Activated CD8-positive, alpha-beta memory T cell treated with anti-CD3 and anti-CD28 coated beads for 36 hours (primary cell): ENCODE data around the gene HIF1A. TPM values are rescaled to one million over a fixed set of nuclear protein-coding genes. Genes with fewer than 3 reads are reported as not detected.
"Not testable (repeated sequence)": the region's sequence is repeated elsewhere in the genome, so short reads cannot be mapped to it uniquely, and the experiment has no call there.

Experiments used
- CTCF ChIA-PET: fragments of 350-600 bp; sonication (Branson Sonifier 250); formaldehyde crosslinking; loops from one replicate; lab custom pipeline; 2021; ENCODE audit warnings: antibody characterized with exemption; lab: Charles Lee
- POLR2A ChIA-PET: fragments of 350-600 bp; sonication (Branson Sonifier 250); formaldehyde crosslinking; loops from one replicate; lab custom pipeline; 2021; ENCODE audit warnings: antibody characterized with exemption; lab: Charles Lee
- total RNA-seq, 2 experiments: library from RNA; stranded (reverse); gene quantifications; one replicate each; pipeline ENCODE4 v1.2.3, GENCODE V29; 2021

The HIF1A gene
- total RNA-seq, result 100 to 1,000 TPM; 158 to 163 TPM

DNA sequence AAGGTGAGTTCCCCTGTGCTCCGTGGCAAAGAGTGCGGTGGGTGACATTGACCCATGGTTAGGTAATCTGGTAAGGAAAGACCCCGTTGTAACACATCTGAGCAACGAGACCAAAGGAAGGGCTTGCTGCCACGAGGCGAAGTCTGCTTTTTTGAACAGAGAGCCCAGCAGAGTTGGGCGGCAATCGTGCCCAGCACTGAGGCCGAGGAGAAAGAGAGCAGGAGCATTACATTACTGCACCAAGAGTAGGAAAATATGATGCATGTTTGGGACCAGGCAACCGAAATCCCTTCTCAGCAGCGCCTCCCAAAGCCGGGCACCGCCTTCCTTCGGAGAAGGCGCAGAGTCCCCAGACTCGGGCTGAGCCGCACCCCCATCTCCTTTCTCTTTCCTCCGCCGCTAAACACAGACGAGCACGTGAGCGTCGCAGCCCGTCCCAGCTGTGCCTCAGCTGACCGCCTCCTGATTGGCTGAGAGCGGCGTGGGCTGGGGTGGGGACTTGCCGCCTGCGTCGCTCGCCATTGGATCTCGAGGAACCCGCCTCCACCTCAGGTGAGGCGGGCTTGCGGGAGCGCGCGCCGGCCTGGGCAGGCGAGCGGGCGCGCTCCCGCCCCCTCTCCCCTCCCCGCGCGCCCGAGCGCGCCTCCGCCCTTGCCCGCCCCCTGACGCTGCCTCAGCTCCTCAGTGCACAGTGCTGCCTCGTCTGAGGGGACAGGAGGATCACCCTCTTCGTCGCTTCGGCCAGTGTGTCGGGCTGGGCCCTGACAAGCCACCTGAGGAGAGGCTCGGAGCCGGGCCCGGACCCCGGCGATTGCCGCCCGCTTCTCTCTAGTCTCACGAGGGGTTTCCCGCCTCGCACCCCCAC, at the start of gene HIF1A:
Gene HIF1A, plus strand, starts transcription at position 684 of the 865 bp plus-strand sequence. CDS start 292 bp downstream, outside the sequence.
- POLR2A ChIA-PET, result interaction anchor here (0.5 to 1.7 kb wide), 17 partner anchors 9 to 302 kb away, joined by 3 to 10 read pairs (median 4); partner anchors contain the start of gene SNAPC1
- CTCF ChIA-PET, result interaction anchor here (1.3 to 1.5 kb wide), 2 partner anchors 20 to 215 kb away, joined by 3 to 5 read pairs; no protein-coding TSS in a partner anchor

DNA sequence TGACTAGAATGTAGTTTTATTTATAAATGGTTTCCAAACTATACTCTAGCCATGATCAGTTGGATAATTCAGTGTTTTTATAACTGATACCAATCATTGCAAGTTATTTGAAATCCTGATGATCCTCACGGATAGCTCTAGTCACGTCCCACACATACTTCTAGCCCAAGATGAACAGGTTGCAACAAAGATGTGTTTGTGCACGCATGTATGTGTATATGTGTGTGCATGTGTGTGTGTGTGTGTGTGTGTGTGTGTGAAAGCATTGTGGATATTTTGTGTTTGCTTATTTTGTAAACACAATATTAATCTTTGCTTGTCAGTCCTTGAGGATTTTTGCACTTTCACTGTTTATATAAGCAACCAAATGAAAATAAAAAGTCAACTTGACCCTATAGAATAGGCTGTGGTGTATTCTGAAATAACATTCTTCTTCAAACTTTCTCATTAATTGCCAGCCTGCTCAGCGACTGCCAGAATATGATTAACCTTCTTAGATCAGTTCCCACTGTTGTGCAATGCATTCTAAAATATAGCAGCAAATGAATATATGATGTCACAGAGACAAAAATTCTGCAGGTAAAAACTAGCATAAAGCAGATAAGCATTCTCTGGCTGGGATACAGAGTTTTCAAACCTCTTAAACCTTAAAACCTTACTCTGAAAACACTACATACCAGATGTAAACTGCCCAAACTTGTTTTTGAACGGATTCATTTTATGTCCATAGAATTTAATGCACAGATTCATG, 48.8 kb upstream of the HIF1A start:
- POLR2A ChIA-PET, result no interaction called here
- CTCF ChIA-PET, result no interaction called here

DNA sequence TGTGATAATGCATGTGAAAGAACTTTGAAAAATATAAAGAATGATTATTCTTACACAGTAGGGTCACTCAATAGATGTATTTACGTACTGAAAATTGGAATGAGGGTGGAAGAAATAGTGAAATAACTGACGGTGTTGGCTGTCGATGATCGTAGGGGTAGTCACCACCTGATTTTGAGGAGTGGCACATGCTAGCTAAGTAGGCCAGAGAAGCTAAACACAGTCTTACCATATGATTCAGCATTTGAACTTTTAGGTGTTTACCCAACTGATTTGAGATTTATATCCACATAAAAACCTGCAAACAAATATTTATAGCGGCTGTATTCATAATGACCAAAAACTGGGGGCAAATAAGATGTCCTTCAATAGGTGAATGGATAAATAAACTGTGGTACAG, 47.6 kb upstream of the HIF1A start:
- CTCF ChIA-PET, result no interaction called here
- POLR2A ChIA-PET, result no interaction called here

DNA sequence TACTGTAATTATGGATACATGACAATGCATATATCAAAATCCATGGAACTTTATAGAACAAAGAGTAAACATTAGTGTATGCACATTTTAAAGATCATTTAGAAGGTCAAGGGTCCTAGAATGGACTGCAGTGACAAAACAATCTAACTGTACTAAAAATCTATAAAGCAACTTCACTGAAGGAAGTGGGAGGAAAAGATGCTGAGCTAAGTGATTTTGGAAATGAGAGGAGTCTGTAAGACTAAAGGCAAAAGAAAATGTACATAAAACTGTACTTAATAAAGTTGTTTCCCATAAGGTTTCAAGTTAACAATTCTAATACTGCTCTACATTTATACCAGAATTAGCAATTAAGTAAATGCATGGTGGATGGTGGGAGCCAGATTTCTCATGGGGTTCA, 46.9 kb upstream of the HIF1A start:
- CTCF ChIA-PET, result no interaction called here
- POLR2A ChIA-PET, result no interaction called here

DNA sequence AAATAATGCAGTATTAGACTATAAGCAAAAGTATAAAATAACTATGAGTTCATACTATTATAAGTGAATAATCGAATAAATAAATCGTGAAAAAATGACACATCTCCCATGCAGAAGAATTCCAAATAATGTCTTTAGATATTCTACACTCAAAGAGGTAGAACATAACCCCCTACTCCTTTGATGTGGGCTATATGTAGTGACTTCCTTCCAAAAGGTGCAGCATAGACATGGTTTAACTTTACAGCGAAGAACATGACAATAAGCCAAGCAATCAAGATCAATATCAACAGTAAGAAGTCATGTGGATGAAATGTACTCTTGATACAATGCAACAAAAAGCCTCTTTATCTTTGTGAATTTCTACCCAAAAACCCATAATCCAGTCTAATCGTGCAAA, 46.0 kb upstream of the HIF1A start:
- ChIA-PET CTCF (no interaction called here), POLR2A (interaction anchor here (0.6 kb wide), 1 partner anchor 147 kb away, joined by 3 read pairs; no protein-coding TSS in a partner anchor)

DNA sequence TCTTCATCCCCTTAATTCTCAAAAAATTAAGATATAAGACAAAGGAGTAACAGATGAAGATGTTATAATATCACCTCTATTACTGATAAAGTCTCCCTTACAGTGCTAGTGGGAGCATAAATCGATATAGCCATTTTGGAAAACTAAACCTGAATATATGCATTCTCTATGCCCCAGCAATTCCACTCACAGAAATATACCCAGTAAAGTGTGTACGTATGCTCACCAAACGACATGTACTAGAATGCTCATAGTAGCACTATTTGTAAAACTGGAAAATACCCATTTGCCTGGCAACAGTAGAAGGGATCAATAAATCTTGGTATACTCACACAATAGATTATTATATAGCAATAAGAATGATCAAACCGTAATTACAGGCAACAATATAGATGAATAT, 44.0 kb upstream of the HIF1A start:
- CTCF ChIA-PET, result no interaction called here
- POLR2A ChIA-PET, result no interaction called here

DNA sequence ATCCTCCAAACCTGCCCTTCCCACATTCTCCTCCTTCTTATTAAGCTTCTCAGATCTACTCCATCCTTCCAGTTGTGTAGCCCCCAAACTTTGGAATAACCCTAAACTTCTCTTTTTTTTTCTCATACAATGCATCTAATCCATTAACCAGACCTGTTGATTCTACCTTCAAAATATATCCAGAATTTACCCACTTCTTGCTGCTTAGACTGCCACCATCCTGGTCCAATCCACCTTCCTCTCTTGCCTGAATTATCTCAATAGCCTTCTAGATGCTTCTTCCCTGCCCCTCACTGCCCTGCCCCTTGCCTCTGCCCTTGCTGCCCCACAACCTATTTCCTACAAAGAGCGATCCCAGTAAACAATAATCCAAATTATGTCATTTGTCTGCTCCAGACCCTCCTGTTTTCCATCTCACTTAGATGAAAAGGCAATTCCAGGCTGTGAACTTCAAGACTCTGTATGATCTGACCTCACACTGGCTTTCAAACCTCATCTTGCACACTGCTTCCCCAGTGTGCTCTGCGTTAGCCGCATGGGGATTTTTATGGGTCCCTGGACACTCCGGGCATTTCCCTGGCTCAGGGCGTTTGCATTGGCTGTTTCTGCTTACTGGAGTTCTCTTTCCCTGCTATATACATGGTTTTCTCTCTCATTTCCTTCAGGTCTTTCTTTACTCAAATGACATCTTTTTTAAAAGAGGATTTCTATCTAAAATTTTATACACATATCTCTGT, 42.6 kb upstream of the HIF1A start:
- CTCF ChIA-PET, result no interaction called here
- POLR2A ChIA-PET, result no interaction called here

DNA sequence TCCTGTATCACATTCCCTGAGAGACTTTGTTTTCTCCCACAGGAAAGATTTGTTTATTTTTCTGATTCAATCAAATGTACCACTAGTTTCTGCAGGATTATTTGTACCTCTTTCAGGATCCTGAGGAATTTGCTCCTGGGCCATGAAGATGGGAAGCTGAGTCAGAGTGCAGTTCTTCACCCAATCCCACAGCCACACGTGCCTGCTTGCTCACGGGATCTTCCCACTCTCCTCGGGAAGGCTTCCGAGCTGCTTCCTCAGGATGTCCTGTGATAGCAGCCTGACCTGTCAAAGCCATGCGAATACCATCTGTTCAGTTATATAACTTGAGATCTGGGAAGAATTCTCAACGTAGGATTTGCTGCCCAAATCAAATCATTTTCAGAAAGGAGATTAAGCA, 41.8 kb upstream of the HIF1A start:
- ChIA-PET CTCF (no interaction called here), POLR2A (no interaction called here)

DNA sequence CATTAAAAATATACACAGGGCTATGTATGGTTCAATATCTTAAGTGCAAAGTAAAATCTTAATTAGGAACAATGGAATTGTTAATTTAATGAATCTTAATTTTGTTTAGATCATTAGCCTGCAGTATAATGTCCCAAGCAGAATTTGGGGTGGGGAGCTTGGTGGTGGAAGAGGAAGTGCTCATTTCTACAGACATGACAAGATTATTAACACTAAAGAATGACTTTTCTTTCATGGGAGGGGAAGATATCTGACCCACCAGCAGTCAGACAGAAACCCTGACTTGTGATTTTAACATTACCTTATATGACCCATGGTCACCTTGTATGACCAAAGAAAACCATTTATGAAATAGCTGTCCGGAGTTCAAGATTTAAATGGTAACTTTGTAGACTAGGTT, 41.3 kb upstream of the HIF1A start:
- ChIA-PET POLR2A (no interaction called here), CTCF (no interaction called here)

DNA sequence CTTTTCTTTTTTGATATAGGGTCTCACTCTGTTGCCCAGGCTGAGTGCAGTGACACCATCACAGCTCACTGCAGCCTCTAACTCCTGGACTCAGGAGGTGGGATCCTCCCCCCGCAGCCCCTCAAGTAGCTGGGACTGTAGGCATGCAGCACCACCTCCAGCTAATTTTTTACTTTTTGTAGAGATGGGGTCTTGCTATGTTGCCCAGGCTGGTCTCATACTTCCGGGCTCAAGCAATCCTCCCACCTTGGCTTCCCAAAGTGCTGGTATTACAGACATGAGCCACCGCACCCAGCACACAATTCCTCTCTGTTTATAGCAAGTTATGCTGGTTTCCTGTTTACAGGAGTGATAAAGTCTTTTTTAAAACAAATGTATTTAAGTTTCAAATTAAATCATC, 39.5 kb upstream of the HIF1A start:
- CTCF ChIA-PET, result interaction anchor here (1.5 to 1.6 kb wide), 2 partner anchors 36 to 184 kb away, joined by 3 read pairs; no protein-coding TSS in a partner anchor
- POLR2A ChIA-PET, result no interaction called here

DNA sequence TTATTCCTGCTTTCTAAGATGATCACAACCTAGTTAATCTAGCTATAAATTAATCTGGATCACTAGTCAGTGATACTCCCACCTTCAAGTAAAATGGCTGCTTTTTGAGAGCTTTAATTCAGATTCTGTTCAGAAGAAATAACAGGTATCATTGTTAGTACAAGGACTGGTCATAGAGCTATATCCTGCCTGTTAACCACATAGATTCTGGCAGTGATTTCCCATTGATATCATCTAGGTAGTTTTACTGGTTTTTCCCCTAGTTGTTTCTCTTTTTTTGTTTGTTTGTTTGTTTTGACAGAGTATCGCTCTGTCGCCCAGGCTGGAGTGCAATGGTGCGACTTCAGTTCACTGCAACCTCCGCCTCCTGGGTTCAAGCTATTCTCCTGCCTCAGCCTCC, 39.0 kb upstream of the HIF1A start:
- CTCF ChIA-PET, result interaction anchor here (1.5 to 1.6 kb wide), 2 partner anchors 37 to 184 kb away, joined by 3 read pairs; no protein-coding TSS in a partner anchor
- POLR2A ChIA-PET, result no interaction called here

DNA sequence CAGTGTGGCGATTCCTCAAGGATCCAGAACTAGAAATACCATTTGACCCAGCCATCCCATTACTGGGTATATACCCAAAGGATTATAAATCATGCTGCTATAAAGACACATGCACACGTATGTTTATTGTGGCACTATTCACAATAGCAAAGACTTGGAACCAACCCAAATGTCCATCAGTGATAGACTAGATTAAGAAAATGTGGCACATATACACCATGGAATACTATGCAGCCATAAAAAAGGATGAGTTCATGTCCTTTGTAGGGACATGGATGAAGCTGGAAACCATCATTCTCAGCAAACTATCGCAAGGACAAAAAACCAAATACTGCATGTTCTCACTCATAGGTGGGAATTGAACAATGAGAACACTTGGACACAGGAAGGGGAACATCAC, 37.2 kb upstream of the HIF1A start:
- CTCF ChIA-PET, POLR2A ChIA-PET: not testable (repeated sequence)

DNA sequence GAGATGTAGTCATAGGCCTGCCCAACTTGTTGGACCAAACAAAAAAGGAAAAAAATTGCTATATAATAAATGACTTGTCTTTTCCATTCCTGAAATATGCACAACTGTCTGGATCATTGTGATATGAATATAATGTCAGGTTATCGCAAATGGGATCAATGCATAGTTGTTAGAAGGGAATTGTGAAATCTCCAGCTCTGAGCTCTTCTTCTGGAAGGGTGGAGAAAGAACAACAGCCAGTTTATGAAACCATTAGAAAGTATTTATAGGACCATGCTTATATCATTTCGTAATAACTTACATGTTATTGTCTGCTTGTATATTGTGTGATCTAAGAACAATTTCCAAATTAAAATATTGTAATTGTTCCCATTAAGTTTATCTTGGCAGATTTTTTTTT, 35.7 kb upstream of the HIF1A start:
- CTCF ChIA-PET, result interaction anchor here (0.7 kb wide), 1 partner anchor 88 kb away, joined by 4 read pairs; no protein-coding TSS in a partner anchor
- POLR2A ChIA-PET, result no interaction called here

DNA sequence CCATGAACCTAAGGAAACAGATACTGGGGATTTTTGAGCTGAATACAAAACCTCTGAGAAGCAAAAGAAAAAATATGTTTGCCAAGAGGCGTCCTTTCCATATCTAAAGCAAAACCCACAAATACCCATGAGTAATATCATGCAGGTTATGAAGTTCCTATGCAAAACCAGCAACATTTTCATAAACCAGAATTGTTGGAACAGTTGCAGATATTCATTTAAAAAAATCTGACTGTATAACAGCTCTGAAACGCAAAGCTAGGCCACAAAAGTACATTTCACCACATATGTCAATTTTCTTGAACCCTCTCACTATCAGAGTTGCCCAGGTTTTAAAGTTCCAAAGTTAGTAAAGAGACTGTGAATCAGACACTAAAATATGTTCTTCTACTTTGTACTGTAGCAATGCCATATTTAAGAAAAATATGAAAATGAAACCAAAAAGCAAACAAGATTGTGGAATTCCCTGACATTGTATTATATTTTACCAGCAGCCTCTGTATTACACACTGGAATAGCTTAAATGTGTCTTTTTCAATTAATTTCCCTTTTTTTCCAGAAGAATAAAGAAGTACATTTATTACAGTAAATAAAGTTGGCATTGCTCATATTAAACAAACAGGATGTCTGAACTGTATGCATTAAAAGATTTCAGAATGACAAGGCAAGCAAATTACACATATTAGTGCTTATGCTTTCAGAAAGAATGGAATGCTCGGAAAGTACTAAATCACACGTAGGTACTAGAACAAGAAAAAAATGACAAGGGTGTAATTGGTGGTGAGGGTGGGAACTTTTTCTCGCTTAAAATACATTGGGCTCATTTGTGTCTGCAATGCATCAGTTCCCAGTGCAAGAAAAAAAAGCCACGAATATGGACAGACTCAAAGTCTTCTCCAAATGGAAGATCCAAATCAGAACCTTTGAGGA, 33.6 kb upstream of the HIF1A start:
- CTCF ChIA-PET, result interaction anchor here (0.7 kb wide), 1 partner anchor 294 kb away, joined by 3 read pairs; no protein-coding TSS in a partner anchor
- POLR2A ChIA-PET, result interaction anchor here (0.6 to 2.1 kb wide), 10 partner anchors 34 to 380 kb away, joined by 3 to 10 read pairs (median 4); partner anchors contain the start of gene HIF1A

DNA sequence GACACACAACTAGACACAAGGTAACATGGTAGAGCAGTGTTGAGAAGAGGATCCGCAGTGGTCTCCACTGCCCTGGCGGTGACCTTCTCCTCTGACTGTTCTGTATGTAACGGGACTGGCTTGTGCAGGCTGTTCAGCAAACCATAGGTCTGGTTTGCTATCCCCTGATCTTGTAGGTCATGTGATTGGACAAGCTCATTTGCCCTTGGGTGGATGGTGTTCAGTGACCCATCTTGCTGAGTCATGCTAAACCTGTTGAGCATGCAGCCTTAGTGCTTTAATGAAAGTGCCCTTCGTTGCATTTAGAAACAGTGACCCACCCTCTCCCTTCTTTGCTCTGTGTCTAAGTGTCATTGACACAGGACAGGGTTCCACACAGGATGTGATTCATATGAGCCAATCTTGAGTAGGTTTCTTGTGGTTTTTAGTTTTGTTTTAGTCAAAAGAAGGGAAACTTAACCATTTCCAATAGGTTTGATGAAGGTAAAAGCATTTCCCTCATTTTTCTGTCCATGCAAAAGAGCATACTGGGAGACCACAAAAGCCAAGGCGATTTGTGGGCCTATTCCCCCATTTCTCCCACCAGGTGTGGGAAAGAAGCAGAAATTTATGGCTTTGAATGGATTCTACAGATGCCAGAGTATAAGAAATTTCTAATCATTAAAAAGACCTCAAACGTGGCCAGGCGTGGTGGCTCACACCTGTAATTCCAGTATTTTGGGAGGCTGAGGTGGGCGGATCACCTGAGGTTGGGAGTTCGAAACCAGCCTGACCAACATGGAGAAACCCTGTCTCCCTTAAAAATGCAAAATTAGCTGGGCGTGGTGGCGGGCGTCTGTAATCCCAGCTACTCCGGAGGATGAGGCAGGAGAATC, 32.6 kb upstream of the HIF1A start:
- CTCF ChIA-PET, result interaction anchor here (0.7 kb wide), 1 partner anchor 295 kb away, joined by 3 read pairs; no protein-coding TSS in a partner anchor
- POLR2A ChIA-PET, result interaction anchor here (0.6 to 2.1 kb wide), 9 partner anchors 33 to 381 kb away, joined by 3 to 10 read pairs (median 5); partner anchors contain the start of gene HIF1A

DNA sequence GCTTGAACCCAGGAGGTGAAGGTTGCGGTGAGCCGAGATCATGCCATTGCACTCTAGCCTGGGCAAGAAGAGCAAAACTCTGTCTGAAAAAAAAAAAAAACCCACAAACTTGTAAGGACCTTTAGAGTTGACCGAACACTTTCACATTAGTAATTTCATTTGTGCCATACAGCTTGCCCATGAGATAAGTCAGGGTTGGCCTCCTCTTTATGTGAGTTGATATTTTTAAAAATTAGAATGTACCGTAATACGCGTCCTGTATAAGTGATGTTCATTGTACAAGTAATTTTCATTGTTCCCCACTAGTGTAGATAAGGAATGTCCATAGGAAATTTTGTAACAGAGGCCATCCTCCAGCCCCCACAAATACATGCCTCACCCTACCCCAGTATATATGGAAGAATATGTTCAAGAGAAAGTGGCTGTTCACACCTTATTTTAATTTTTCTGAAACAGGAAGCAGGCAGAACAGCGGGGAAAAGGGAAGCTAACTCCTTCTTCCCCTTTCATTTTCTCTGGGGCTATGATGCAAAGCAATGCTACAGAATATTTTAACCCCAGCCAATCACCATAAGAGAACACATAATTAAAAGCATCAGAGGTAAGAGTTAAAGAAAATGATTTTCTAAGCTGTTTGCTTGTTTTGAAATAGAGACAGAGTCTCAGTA, 31.9 kb upstream of the HIF1A start:
- CTCF ChIA-PET, result interaction anchor here (0.7 kb wide), 1 partner anchor 139 kb away, joined by 3 read pairs; no protein-coding TSS in a partner anchor
- POLR2A ChIA-PET, result interaction anchor here (0.6 to 2.1 kb wide), 4 partner anchors 32 to 161 kb away, joined by 3 to 7 read pairs (median 4); partner anchors contain the start of gene HIF1A
